Activated CD4-positive, alpha-beta T cell treated with anti-CD3 and anti-CD28 coated beads, Interleukin-2, amount 50 U/mL, for 4 hours (primary cell): Measurements from ENCODE around the gene AGXT.
"Not testable (repeated sequence)": the region's sequence is repeated elsewhere in the genome, so short reads cannot be mapped to it uniquely, and the experiment has no call there.

Source experiments
- DNase-seq, 2 experiments: peaks; one replicate each; pipeline ENCODE4 v3.0.0-alpha.2; 2020

Gene AGXT

GRCh38 chr2:240840435-240841060, 28.1 kb upstream of the AGXT start:
- no peak for DNase-seq

GRCh38 chr2:240846309-240846708, 22.3 kb upstream of the AGXT start:
- not testable (repeated sequence) for DNase-seq

- DNase-seq, result no peak
Measured at GRCh38 chr2:240846873-240847595, 21.6 kb upstream of the AGXT start.

GRCh38 chr2:240847817-240848216, 20.8 kb upstream of the AGXT start:
- DNase-seq, result no peak

- DNase-seq, result no peak
Measured at GRCh38 chr2:240848900-240849680, 19.5 kb upstream of the AGXT start.

- no peak for DNase-seq
Measured at GRCh38 chr2:240850026-240850425, 18.6 kb upstream of the AGXT start.

- DNase-seq, result no peak
Measured at GRCh38 chr2:240850756-240851077, 17.9 kb upstream of the AGXT start.

GRCh38 chr2:240851078-240851991, 17.3 kb upstream of the AGXT start:
- DNase-seq, result peak; percentile 78 to 84

GRCh38 chr2:240852671-240853314, 15.8 kb upstream of the AGXT start:
- DNase-seq, result no peak

GRCh38 chr2:240855670-240856069, 13.0 kb upstream of the AGXT start:
- DNase-seq, result no peak

- DNase-seq, result no peak
Measured at GRCh38 chr2:240856151-240856980, 12.3 kb upstream of the AGXT start.

- DNase-seq, result no peak
Measured at GRCh38 chr2:240857039-240858008, 11.3 kb upstream of the AGXT start.

GRCh38 chr2:240858321-240858720, 10.3 kb upstream of the AGXT start:
- DNase-seq, result no peak

GRCh38 chr2:240858871-240859270, 9.8 kb upstream of the AGXT start:
- DNase-seq, result no peak

- no peak for DNase-seq
Measured at GRCh38 chr2:240861547-240861946, 7.1 kb upstream of the AGXT start.

- no peak for DNase-seq
Measured at GRCh38 chr2:240864475-240864874, 4.1 kb upstream of the AGXT start.

GRCh38 chr2:240865391-240865790, 3.2 kb upstream of the AGXT start:
- no peak for DNase-seq

- no peak for DNase-seq
Measured at GRCh38 chr2:240869109-240869955, 708 bp downstream of the AGXT start.
